HCT116 (cell line): ENCODE measurements around the gene NFIX.

Source experiments
- EGR1 ChIP-seq: IDR thresholded peaks from 2 replicates; pipeline ENCODE4 v1.6.1; 2012; ENCODE audit warnings: low read depth
- POLR2A ChIP-seq: IDR thresholded peaks from 2 replicates; pipeline ENCODE4 v1.7.0; 2011; ENCODE audit warnings: borderline replicate concordance; ENCODE audit not compliant: insufficient read depth, insufficient read length; ENCODE audit errors: extremely low read depth
- SP1 ChIP-seq: IDR thresholded peaks from 2 replicates; pipeline ENCODE4 v1.6.1; 2012; ENCODE audit warnings: low read depth
- YY1 ChIP-seq: IDR thresholded peaks from 2 replicates; pipeline ENCODE4 v1.6.1; 2011; ENCODE audit warnings: low read length, low read depth, moderate library complexity, mild to moderate bottlenecking; ENCODE audit not compliant: insufficient replicate concordance; ENCODE audit errors: extremely low read depth
- TF ChIP-seq, protein P1 (sequence below), 3 experiments: fragments of 200-600 bp in 1 of 3; sonication (generic) in 1 of 3; IDR thresholded peaks in 2 of 3; conservative IDR thresholded peaks in 1 of 3; 2 replicates each; pipeline ENCODE4 v1.5.1; 2012 to 2017; ENCODE audit warnings: low read depth in 2 of 3, low read length in 2 of 3, antibody characterized with exemption in 1 of 3, borderline replicate concordance in 1 of 3, control low read depth in 1 of 3, mild to moderate bottlenecking in 1 of 3, mixed read lengths in 1 of 3, mixed run types in 1 of 3, moderate library complexity in 1 of 3; ENCODE audit not compliant: insufficient read depth in 1 of 3
- TF ChIP-seq, protein P2 (sequence below): IDR thresholded peaks from 2 replicates; pipeline ENCODE4 v1.6.1; 2012

DNA sequence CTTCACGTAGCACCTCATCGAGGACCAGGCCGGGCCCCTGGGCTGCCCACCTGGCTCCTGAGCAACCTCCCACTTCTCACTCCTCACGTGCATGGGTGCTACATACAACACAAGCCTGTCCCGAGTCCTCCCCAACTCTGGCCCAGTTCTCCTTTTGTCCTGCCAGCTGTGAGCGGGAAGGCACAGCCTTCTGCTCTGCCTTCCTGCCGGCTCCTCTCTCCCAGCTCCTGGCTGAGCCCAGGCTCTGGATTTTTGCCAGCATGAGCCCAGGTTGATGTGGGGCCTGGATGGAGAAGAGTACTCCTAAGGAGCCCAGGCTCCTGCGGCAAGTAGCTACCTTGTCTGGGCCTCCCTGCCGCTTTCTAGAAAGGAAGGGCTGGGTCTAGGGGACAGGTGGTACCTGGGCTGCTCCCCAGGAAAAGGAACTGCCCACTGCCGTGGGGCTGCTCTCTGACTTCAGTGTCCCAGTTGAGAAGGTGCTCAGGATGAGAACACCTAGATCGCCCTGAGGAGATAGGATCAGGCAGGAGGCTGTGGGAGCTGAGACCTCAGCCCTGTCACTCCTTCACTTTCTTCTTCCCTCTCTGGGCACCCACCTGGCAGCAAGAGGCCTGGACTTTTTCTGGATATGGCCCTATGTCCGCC, 83.7 kb downstream of the NFIX start:
- TF ChIP-seq, protein P1, sequence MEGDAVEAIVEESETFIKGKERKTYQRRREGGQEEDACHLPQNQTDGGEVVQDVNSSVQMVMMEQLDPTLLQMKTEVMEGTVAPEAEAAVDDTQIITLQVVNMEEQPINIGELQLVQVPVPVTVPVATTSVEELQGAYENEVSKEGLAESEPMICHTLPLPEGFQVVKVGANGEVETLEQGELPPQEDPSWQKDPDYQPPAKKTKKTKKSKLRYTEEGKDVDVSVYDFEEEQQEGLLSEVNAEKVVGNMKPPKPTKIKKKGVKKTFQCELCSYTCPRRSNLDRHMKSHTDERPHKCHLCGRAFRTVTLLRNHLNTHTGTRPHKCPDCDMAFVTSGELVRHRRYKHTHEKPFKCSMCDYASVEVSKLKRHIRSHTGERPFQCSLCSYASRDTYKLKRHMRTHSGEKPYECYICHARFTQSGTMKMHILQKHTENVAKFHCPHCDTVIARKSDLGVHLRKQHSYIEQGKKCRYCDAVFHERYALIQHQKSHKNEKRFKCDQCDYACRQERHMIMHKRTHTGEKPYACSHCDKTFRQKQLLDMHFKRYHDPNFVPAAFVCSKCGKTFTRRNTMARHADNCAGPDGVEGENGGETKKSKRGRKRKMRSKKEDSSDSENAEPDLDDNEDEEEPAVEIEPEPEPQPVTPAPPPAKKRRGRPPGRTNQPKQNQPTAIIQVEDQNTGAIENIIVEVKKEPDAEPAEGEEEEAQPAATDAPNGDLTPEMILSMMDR (IDR thresholded peaks at IDR 0.05 in 2 of 3, conservative IDR thresholded peaks at IDR 0.05 in 1 of 3; ENCODE audit: borderline replicate concordance in 1 of 3, insufficient read depth in 1 of 3, low read depth in 2 of 3, low read length in 2 of 3) = no peak
- TF ChIP-seq YY1 (no peak), SP1 (no peak), POLR2A (no peak), EGR1 (no peak)
- TF ChIP-seq, protein P2, sequence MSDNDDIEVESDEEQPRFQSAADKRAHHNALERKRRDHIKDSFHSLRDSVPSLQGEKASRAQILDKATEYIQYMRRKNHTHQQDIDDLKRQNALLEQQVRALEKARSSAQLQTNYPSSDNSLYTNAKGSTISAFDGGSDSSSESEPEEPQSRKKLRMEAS = no peak
